Activated naive CD4-positive, alpha-beta T cell treated with anti-CD3 and anti-CD28 coated beads, Interleukin-2, amount 50 U/mL, for 16 hours (primary cell): ENCODE results near the gene LMBR1.

Experiments
- DNase-seq: peaks from one replicate; pipeline ENCODE4 v3.0.0-alpha.2; 2020

Gene LMBR1

GRCh38 chr7:156791241-156791640 is 101.7 kb downstream of the LMBR1 start:
- DNase-seq, result no peak

DNA sequence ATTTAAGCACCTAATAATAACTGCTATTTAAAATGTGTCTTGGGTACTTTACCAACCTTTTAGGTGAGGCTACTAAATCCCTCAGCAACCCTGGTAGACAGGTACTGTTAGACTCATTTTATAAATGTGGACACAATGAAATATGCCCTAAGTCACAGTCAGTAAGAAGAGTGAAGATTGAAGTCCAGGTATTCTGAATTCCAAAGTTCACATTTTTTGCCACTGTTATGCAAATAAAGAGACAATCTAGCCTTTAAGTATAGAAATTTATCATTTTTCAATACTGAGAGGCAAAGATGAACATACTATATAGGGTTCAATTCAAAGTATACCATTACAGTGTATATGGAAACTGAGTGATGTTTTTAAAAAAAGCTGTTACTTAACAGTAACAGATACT is 102.7 kb downstream of the LMBR1 start:
- no peak for DNase-seq

DNA sequence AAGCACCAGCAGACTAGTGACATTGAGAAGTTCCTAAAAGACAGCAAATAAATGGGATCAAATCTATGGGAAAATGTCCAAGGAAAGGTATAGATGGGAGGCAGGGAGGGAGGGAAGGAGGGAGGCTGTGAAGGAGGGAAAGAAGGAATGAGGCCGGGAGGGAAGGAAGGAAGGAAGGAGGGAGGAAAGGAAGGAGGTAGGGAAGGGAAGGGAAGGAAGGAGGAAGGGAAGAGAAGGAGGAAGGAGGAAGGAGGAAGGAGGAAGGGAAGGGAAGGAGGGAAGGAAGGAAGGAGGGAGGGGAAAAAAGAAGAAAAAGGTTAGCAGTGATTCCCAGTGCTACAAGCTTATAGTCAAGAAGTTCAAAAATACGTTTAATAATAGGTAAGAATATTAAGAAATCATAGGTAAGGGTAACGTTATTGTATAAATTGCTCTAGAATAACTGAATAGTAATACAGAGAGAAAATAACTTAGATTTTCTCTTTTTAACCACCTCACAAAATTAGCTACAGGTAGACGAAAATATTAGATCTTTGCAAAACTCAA is 106.9 kb downstream of the LMBR1 start:
- no peak for DNase-seq

DNA sequence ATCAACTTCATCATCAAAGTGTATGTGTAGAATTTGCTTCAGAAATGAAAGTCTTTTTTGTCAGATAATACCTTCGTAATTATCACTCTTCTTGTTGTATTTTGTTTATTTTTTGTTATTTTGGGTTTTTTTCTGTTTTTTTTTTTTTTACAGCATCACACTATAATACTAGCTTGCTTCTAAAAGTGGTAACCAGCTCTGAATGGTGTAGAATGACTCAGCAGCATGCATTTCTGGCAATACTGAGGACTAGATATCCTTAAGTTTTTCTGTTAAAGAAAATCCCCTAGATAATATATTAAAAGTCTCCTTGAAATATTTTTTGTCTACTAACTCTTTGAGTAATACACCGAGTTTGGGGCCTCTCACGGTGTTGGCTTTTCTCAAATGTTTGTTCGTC is 109.1 kb downstream of the LMBR1 start:
- no peak for DNase-seq

- no peak for DNase-seq
These were observed 111.0 kb downstream of the LMBR1 start for GRCh38 chr7:156781972-156782371.

- no peak for DNase-seq
These were observed 112.1 kb downstream of the LMBR1 start for GRCh38 chr7:156780724-156781455.

DNA sequence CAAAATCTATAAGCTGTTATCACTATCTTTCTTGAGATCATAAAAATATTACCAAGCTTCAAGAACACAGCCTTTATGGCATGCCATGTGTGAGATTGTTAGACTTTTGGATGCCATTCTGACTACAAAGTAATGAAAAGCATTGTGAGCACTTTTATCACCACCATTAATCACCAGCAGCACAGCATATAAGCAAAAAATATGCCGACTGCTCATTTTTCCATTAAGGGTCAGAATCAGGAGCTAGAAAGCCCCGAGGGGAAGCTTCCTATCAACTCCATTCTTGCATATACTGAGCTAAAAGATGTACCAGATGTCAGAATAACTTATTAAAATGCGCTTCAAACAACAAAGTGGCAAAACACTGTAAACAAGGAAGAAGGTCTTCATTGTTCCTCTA is 114.3 kb downstream of the LMBR1 start:
- no peak for DNase-seq

GRCh38 chr7:156778201-156778600 is 114.8 kb downstream of the LMBR1 start:
- no peak for DNase-seq

- no peak for DNase-seq
These were observed 115.5 kb downstream of the LMBR1 start for GRCh38 chr7:156777364-156778069.

- DNase-seq, result no peak
These were observed 116.5 kb downstream of the LMBR1 start for GRCh38 chr7:156776527-156776926.

DNA sequence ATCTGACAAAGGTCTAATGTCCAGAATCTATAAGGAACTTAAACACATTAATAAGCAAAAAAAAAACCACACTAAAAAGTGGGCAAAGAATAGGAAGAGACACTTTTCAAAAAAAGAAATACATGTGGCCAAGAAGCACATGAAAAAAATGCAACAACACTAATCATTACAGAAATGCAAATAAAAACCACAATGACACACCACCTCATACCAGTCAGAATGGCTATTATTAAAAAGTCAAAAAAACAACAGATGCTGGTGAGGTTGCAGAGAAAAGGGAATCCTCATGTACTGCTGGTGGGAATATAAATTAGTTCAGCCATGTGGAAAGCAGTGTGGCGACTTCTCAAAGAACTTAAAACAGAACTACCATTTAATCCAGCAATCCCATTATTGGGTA is 119.0 kb downstream of the LMBR1 start:
- DNase-seq, result no peak

GRCh38 chr7:156772725-156773124 is 120.3 kb downstream of the LMBR1 start:
- DNase-seq, result no peak

GRCh38 chr7:156768698-156769472 is 124.1 kb downstream of the LMBR1 start:
- no peak for DNase-seq

DNA sequence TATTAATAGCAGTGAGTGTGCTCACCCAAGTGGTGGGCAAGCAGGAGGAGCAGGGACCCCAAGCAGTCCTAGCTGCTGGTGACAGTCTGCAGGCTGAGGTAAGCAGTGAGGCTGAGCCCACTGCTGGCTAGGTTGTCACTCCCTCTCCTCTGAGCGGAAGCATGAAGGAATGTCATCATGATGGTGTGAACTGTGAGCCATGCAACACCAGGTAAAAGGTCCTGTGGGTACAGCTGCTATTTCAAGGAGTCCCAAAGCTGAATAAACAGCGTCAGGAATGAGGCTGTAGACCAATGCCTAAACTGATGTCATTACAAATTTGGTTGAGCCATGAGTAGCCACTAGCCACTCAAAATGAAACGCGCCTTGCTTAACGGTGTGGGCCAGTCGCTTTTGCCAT is 126.3 kb downstream of the LMBR1 start:
- DNase-seq, result no peak

- no peak for DNase-seq
These were observed 126.9 kb downstream of the LMBR1 start for GRCh38 chr7:156765901-156766656.

- no peak for DNase-seq
These were observed 128.2 kb downstream of the LMBR1 start for GRCh38 chr7:156764766-156765165.

DNA sequence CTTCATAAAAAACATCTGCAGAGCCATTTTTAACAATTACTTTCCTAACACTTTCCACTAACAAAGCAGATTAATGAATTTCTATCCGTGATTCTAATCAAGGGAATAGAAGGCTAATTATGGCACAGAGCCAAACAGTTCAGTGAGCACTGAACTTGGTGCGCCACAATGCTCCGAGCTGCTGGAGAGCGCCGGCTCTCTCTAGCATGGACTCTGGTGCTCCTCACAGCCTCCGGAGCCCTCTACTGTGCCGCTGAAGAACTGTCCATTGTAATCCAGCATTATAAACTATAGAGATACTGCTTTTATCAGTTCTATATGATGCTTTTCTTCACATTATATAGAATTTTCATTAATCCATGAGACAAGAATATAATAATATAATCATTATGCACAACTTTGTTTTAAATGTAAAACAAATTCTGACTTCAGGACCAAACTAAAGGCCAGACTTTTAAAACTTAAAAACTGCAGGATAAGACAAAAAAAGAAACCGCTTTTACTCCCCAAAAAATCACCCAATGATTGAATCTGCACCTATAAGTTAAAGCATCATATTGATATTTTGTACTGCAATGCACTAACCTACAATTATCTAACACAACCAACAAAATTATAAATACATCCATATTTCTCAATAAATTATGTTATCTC is 128.8 kb downstream of the LMBR1 start:
- no peak for DNase-seq

DNA sequence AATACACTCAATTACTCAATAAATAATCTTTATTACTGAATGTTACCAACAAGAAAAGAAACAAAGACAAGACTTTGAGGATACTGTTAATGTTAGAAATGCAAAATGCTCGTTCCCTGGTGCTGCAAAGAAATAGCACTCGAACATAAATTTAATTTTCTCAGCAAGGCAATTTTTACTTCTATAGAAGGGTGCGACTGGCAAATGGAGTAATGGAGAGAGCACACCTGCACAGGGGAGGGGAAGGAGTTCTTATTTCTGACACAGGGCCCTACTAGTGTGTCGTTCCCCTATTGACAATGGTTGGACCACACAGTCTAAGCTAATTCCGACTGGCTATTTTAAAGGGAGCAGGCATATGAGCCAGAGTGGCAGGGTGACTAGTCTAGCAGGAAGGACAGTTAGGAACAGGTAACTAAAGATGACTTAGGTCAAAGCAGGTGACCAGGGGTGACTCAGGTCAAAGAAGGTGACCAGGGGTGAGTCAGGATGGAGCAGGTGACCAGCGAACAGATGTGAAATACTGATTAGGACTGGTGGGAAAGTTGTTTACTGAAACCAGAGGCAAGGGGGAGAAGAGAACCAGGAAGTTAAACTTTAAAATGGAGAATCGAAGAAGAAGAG is 133.3 kb downstream of the LMBR1 start:
- no peak for DNase-seq

DNA sequence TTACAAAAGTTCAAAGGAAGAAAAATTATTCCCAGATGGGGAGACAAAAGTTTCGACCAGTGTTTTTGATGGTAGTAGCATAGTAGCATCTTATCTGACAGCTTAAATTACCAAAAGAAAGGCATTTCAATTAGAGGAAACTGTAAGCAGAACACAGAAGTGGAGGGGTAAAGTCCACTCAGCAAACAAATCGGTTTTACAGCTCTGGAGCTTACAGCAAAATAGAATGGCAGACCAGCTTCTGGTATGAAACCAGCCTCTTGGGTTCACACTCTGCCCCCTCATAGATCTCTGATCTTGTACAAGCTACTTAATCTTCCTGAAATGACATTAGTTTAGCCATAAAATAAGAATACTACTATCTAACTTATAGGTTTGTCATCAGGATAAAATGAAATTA is 133.8 kb downstream of the LMBR1 start:
- DNase-seq, result no peak

GRCh38 chr7:156754201-156754600 is 138.8 kb downstream of the LMBR1 start:
- DNase-seq, result no peak

DNA sequence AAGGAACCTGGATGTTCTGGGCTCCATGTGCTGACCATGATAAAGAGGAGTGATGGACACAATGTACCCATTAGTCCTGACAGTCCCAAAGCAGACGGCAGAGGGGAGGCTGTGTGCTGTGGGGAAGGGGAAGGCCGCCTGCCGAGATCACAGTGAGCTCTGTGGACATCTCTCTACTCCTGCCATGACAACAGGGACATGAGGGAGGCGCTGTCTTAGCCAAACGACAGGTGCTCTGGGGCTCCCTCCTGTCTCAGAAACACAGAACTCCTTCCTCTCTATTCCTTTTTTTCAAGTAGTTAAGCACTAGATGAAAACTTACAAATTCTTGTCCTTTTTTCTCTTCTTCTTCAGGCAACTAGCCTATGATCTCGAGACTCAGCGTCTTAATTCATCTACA is 139.4 kb downstream of the LMBR1 start:
- DNase-seq, result no peak

DNA sequence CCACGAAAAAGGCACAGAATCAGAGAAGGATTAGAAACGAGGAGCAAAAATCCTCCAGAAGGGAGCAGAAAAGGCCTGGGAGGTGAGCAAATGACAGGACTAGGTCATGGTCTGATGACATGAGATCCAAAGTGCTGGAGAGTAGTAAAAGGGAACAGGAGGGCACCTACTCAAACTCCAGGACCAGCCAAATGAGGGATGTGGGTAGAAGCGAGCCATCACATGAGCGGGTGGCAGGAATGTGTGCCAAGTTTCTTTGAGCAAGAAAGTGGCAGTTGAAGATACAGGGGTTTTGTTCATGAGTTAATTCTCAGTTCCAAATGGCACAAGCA is 139.8 kb downstream of the LMBR1 start:
- no peak for DNase-seq
